ENCODE results near the gene NSUN7. TPM values are rescaled to one million over a fixed set of nuclear protein-coding genes. Genes with fewer than 3 reads are reported as not detected.

Gene NSUN7
- total RNA-seq, 6 experiments from 2014 or later, result 0.18 to 0.61 (median 0.36) TPM

GRCh38 chr4:40826821-40827220, 77.1 kb downstream of the NSUN7 start:
- Histone ChIP-seq H3K27ac (no peak overlapping the region), H3K36me3 (peaks cover 0 to 23% (median 2%) of the 10 kb centered on the region in 4 donors), H3K4me1 (no peaks in the 10 kb centered on the region), H3K27me3 (no peaks in the 10 kb centered on the region), H3K4me3 (no peak overlapping the region), H3K9me3 (no peaks in the 10 kb centered on the region)
- 89% methylated on average over 5 of the region's 5 CpGs for WGBS (ENCODE audit: insufficient coverage, low coverage, low lambda C conversion rate, missing lambda C conversion rate)
- DNase-seq (no peak), ATAC-seq (no peak)
- TF ChIP-seq, protein P1, sequence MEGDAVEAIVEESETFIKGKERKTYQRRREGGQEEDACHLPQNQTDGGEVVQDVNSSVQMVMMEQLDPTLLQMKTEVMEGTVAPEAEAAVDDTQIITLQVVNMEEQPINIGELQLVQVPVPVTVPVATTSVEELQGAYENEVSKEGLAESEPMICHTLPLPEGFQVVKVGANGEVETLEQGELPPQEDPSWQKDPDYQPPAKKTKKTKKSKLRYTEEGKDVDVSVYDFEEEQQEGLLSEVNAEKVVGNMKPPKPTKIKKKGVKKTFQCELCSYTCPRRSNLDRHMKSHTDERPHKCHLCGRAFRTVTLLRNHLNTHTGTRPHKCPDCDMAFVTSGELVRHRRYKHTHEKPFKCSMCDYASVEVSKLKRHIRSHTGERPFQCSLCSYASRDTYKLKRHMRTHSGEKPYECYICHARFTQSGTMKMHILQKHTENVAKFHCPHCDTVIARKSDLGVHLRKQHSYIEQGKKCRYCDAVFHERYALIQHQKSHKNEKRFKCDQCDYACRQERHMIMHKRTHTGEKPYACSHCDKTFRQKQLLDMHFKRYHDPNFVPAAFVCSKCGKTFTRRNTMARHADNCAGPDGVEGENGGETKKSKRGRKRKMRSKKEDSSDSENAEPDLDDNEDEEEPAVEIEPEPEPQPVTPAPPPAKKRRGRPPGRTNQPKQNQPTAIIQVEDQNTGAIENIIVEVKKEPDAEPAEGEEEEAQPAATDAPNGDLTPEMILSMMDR (IDR thresholded peaks at IDR 0.05), result no peak
- TF ChIP-seq POLR2A (IDR thresholded peaks at IDR 0.05), result no peak
- intact Hi-C loops (cut with DNase I), result no loop called here

DNA sequence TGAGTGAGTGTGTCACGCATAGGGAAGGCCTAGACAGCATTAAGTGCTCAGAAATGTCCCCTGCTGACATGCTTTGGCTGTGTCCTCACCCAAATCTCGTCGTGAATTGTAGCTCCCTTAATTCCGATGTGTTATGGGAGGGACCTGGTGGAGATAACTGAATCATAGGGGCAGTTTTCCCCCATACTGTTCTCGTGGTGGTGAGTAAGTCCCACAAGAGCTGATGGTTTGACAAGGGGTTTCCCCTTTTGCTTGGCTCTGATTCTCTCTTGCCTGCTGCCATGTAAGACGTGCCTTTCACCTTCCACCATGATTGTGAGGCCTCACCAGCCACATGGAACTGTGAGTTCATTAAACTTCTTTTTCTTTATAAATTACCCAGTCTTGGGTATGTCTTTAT, 78.0 kb downstream of the NSUN7 start:
- no peak overlapping the region for H3K4me3 ChIP-seq
- H3K27ac ChIP-seq, result no peak overlapping the region
- 89% methylated on average over 5 of the region's 6 CpGs for WGBS (ENCODE audit: insufficient coverage, low coverage, low lambda C conversion rate, missing lambda C conversion rate)
- ATAC-seq (no peak), DNase-seq (peak in 1 of 3 donors; percentile 14)
- TF ChIP-seq, protein P1 (IDR thresholded peaks at IDR 0.05), result no peak
- no peak for TF ChIP-seq POLR2A (IDR thresholded peaks at IDR 0.05)
- no peaks in the 10 kb centered on the region for H3K4me1 ChIP-seq
- no peaks in the 10 kb centered on the region for H3K9me3 ChIP-seq
- intact Hi-C loops (cut with DNase I), result no loop called here
- H3K27me3 ChIP-seq, result no peaks in the 10 kb centered on the region
- peaks cover 0 to 17% (median 2%) of the 10 kb centered on the region in 4 donors for H3K36me3 ChIP-seq

DNA sequence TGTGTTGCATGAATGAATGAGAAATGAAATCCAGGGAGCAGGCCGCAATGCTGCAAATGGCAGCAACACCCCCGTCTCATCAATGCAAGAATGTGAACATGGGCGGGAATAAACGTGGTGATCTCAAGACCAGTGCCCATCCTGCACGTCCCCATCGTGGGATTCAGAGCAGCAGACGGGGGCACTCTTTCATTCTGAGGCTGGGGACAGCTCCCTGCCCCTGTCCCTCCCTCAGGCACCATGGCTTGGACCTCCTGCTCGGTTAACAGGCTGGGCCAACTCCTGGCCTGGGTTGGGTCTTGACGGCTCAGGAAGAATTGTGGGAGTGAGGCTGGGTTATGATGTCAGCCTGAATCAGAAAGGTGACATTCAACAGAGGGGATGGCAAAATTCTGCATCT, 78.9 kb downstream of the NSUN7 start:
- Histone ChIP-seq H3K27ac (no peak overlapping the region), H3K9me3 (no peaks in the 10 kb centered on the region), H3K4me3 (no peak overlapping the region), H3K36me3 (peaks cover 0 to 16% (median 2%) of the 10 kb centered on the region in 4 donors), H3K4me1 (no peaks in the 10 kb centered on the region), H3K27me3 (no peaks in the 10 kb centered on the region)
- intact Hi-C loops (cut with DNase I), result no loop called here
- 100% methylated on average over 2 of the region's 9 CpGs for WGBS (ENCODE audit: insufficient coverage, low coverage, low lambda C conversion rate, missing lambda C conversion rate)
- TF ChIP-seq, protein P1 (IDR thresholded peaks at IDR 0.05), result no peak
- no peak for TF ChIP-seq POLR2A (IDR thresholded peaks at IDR 0.05)
- ATAC-seq, result no peak
- no peak for DNase-seq

GRCh38 chr4:40829586-40829985, 79.8 kb downstream of the NSUN7 start:
- no peaks in the 10 kb centered on the region for H3K9me3 ChIP-seq
- H3K27ac ChIP-seq, result no peak overlapping the region
- no peak for DNase-seq
- no peaks in the 10 kb centered on the region for H3K4me1 ChIP-seq
- intact Hi-C loops (cut with DNase I), result no loop called here
- 80% methylated on average over 1 of the region's 4 CpGs for WGBS (ENCODE audit: insufficient coverage, low coverage, low lambda C conversion rate, missing lambda C conversion rate)
- H3K27me3 ChIP-seq, result no peaks in the 10 kb centered on the region
- ATAC-seq, result peak in 3 of 4 donors; percentile 36 to 46 (median 37)
- peaks cover 0 to 16% (median 2%) of the 10 kb centered on the region in 4 donors for H3K36me3 ChIP-seq
- no peak overlapping the region for H3K4me3 ChIP-seq
- no peak for TF ChIP-seq POLR2A (IDR thresholded peaks at IDR 0.05)
- TF ChIP-seq, protein P1 (IDR thresholded peaks at IDR 0.05), result no peak
